Breast epithelium (tissue), 4 donors: Measurements from ENCODE around the gene FAM149B1. TPM values are rescaled to one million over a fixed set of nuclear protein-coding genes. Genes with fewer than 3 reads are reported as not detected.

Source experiments
- DNase-seq, 2 donors: peaks; one replicate each; pipeline ENCODE4 v3.0.0-alpha.2; 2019; ENCODE audit warnings: low spot score in 2 of 2
- H3K27ac ChIP-seq, 2 donors: fragments of 200-600 bp; sonication (generic) in 1 of 2; one replicate each; pipeline ENCODE4 v1.5.1; 2016 to 2019; ENCODE audit warnings: mild to moderate bottlenecking in 1 of 2
- H3K27me3 ChIP-seq, 2 donors: fragments of 200-600 bp; sonication (generic) in 1 of 2; one replicate each; pipeline versions ENCODE4 v1.5.1 to v1.6.0; 2017 to 2019; ENCODE audit warnings: control low read depth in 1 of 2, mild to moderate bottlenecking in 1 of 2
- H3K36me3 ChIP-seq: fragments of 200-600 bp; one replicate; pipeline ENCODE4 v1.5.1; 2019
- H3K4me1 ChIP-seq, 2 donors: fragments of 200-600 bp; sonication (generic); one replicate each; pipeline ENCODE4 v1.5.1; 2016 to 2019; ENCODE audit warnings: control low read depth in 1 of 2
- H3K4me3 ChIP-seq, 3 donors: fragments of 200-600 bp; sonication (generic); 1 replicate in 2 of 3; 2 replicates in 1 of 3; pipeline ENCODE4 v1.5.1; 2016 to 2019; ENCODE audit warnings: mild to moderate bottlenecking in 3 of 3, moderate library complexity in 2 of 3
- H3K9me3 ChIP-seq, 2 donors: fragments of 200-600 bp; sonication (generic) in 1 of 2; one replicate each; pipeline ENCODE4 v1.5.1; 2016 to 2019; ENCODE audit warnings: control low read depth in 1 of 2
- POLR2A ChIP-seq: fragments of 450-650 bp; IDR thresholded peaks from one replicate; pipeline ENCODE4 v1.6.1; 2016; ENCODE audit warnings: antibody characterized with exemption, mild to moderate bottlenecking, moderate library complexity
- POLR2AphosphoS5 ChIP-seq, 3 donors: sonication (generic); formaldehyde crosslinking; IDR thresholded peaks; one replicate each; pipeline ENCODE4 v1.6.1; 2017; ENCODE audit warnings: antibody characterized with exemption in 3 of 3
- intact Hi-C: fragments of 100-400 bp; cut with DNase I; formaldehyde crosslinking; loops from one replicate; pipeline ENCODE4 v1.15.1; 2023; ENCODE audit warnings: low total_unique reads
- total RNA-seq, 3 donors: library from RNA; depleted of rRNA; stranded (reverse); fragments of >200 nt; gene quantifications; one replicate each; pipeline ENCODE4 v1.1.0, GENCODE V29; 2016
- TF ChIP-seq, protein P1 (sequence below), 3 donors: fragments of 450-650 bp; IDR thresholded peaks; one replicate each; pipeline ENCODE4 v1.5.1; 2016 to 2017; ENCODE audit warnings: antibody characterized with exemption in 3 of 3, mild to moderate bottlenecking in 3 of 3, moderate library complexity in 3 of 3

The FAM149B1 gene
- total RNA-seq, 3 donors from 2014 or later: 19.4 to 24.6 (median 19.7) TPM

DNA sequence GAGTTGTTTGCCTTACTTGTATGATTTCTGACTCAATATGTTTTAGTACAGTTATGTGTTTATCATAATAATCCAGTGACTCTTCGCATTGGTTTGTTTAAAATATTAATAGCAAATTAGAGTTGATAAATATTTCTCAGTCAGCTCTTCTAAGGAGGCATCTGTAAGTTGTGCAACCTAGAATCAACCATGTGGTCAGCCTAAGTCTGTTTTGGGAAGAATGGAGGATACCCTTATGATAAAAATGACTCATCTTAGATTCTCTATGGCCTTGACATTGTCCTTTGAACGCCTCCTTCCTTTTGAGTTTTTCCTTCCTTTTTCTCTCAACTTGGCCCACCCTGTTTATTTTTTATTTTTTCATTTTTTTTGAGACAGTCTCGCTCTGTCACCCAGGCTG, 60.3 kb downstream of the FAM149B1 start:
- TF ChIP-seq, protein P1, sequence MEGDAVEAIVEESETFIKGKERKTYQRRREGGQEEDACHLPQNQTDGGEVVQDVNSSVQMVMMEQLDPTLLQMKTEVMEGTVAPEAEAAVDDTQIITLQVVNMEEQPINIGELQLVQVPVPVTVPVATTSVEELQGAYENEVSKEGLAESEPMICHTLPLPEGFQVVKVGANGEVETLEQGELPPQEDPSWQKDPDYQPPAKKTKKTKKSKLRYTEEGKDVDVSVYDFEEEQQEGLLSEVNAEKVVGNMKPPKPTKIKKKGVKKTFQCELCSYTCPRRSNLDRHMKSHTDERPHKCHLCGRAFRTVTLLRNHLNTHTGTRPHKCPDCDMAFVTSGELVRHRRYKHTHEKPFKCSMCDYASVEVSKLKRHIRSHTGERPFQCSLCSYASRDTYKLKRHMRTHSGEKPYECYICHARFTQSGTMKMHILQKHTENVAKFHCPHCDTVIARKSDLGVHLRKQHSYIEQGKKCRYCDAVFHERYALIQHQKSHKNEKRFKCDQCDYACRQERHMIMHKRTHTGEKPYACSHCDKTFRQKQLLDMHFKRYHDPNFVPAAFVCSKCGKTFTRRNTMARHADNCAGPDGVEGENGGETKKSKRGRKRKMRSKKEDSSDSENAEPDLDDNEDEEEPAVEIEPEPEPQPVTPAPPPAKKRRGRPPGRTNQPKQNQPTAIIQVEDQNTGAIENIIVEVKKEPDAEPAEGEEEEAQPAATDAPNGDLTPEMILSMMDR (IDR thresholded peaks at IDR 0.05): no peak
- TF ChIP-seq POLR2A (no peak), POLR2AphosphoS5 (IDR thresholded peaks at IDR 0.05) (no peak)
- no peaks in the 10 kb centered on the region for H3K36me3 ChIP-seq
- no peaks in the 10 kb centered on the region for H3K4me1 ChIP-seq
- no peak overlapping the region for H3K4me3 ChIP-seq
- intact Hi-C loops: no loop called here
- H3K9me3 ChIP-seq: no peaks in the 10 kb centered on the region
- no peaks in the 10 kb centered on the region for H3K27me3 ChIP-seq
- DNase-seq: no peak
- no peak overlapping the region for H3K27ac ChIP-seq

DNA sequence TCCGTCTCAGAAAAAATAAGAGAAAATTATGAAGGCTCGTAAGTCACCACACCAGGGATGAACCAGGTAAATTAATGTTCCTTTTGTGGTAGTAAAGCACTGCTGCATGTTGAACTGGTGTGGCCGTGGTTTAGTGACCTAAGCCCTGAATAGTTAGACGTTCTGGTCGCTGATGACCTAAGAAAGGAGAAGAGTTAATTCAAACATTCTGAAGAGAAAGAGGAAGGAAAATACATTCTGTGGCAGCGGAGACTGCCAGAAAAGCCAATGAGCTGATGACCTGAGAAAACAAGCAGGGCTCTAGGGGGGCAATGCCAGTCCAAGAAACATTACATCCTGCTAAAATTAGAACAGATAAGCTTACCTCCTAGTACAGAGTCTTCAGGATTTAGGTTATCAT, 61.6 kb downstream of the FAM149B1 start:
- Histone ChIP-seq H3K9me3 (no peaks in the 10 kb centered on the region), H3K27me3 (no peaks in the 10 kb centered on the region), H3K4me1 (no peaks in the 10 kb centered on the region), H3K36me3 (no peaks in the 10 kb centered on the region), H3K4me3 (no peak overlapping the region), H3K27ac (no peak overlapping the region)
- no peak for DNase-seq
- TF ChIP-seq POLR2A (no peak), POLR2AphosphoS5 (IDR thresholded peaks at IDR 0.05) (no peak)
- TF ChIP-seq, protein P1 (IDR thresholded peaks at IDR 0.05): no peak
- intact Hi-C loops: no loop called here

DNA sequence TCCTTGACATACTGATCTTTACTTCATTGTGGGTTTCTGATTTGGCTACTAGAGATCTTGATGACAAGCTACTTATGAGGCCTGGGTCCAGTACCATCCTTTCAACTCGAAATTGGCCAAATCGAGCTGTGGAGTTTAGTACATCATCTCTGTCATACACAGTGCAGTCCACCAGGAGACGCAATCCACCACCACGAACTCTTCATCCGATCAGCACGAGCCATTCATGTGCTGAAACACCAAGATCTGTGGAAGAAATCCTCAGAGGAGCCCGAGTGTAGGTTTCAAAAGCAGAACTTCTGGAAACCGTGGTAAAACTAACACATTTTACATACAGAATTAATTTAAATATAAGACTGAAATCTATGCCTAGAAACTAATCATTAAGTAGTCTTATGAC, 65.0 kb downstream of the FAM149B1 start:
- no peaks in the 10 kb centered on the region for H3K9me3 ChIP-seq
- intact Hi-C loops: no loop called here
- TF ChIP-seq, protein P1 (IDR thresholded peaks at IDR 0.05): no peak
- TF ChIP-seq POLR2A: no peak
- no peak overlapping the region for H3K4me3 ChIP-seq
- H3K27me3 ChIP-seq: no peaks in the 10 kb centered on the region
- no peak overlapping the region for H3K27ac ChIP-seq
- no peaks in the 10 kb centered on the region for H3K36me3 ChIP-seq
- no peak for DNase-seq
- no peaks in the 10 kb centered on the region for H3K4me1 ChIP-seq

DNA sequence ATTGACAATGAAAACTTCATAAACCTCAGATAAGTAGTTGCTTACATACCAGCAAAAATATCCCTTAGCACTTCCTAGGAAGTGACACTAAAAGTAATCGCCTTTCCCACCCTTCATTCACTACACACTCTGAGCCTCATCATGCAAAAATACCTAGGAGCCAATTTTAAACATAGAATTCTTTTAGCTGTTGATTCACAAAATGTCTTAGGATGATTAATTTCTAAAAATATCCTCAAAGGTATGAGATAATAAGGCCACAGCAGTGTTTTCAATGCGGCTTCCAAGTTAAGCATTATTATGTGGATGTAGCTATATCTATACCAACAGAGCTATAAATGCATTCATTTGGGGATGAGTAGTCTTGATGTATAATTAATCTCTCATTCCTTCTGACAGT, 66.0 kb downstream of the FAM149B1 start:
- Histone ChIP-seq H3K4me1 (no peaks in the 10 kb centered on the region), H3K27me3 (no peaks in the 10 kb centered on the region), H3K27ac (no peak overlapping the region), H3K36me3 (no peaks in the 10 kb centered on the region), H3K4me3 (no peak overlapping the region), H3K9me3 (no peaks in the 10 kb centered on the region)
- TF ChIP-seq, protein P1 (IDR thresholded peaks at IDR 0.05): no peak
- TF ChIP-seq POLR2AphosphoS5 (IDR thresholded peaks at IDR 0.05): no peak
- no peak for TF ChIP-seq POLR2A
- DNase-seq: no peak
- intact Hi-C loops: no loop called here

DNA sequence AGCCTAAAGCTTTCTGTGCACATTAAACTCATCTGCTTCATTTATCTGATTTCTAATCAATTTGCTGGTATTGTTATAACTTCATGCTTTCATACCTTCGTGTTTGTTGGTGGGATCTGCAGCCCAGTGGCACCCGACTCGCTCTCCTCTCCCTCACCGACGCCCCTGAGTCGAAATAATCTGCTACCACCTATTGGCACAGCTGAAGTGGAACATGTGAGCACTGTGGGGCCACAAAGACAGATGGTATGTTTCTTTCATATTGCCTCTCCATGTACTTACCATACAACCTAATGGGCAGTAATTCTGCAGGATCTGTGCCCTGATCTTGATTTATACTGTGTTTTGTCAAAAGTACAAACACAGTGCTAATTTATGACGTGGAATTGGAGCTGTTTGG, 66.8 kb downstream of the FAM149B1 start:
- no peak overlapping the region for H3K27ac ChIP-seq
- no peaks in the 10 kb centered on the region for H3K36me3 ChIP-seq
- DNase-seq: no peak
- no peaks in the 10 kb centered on the region for H3K9me3 ChIP-seq
- intact Hi-C loops: no loop called here
- H3K4me1 ChIP-seq: no peaks in the 10 kb centered on the region
- H3K4me3 ChIP-seq: no peak overlapping the region
- TF ChIP-seq POLR2AphosphoS5 (IDR thresholded peaks at IDR 0.05) (no peak), POLR2A (no peak)
- TF ChIP-seq, protein P1 (IDR thresholded peaks at IDR 0.05): no peak
- no peaks in the 10 kb centered on the region for H3K27me3 ChIP-seq
